ENCODE measurements around the gene FBXO42. TPM values are rescaled to one million over a fixed set of nuclear protein-coding genes. Genes with fewer than 3 reads are reported as not detected.

FBXO42 gene
- total RNA-seq, 1 experiment from 2014 or later: 11.3 TPM

DNA sequence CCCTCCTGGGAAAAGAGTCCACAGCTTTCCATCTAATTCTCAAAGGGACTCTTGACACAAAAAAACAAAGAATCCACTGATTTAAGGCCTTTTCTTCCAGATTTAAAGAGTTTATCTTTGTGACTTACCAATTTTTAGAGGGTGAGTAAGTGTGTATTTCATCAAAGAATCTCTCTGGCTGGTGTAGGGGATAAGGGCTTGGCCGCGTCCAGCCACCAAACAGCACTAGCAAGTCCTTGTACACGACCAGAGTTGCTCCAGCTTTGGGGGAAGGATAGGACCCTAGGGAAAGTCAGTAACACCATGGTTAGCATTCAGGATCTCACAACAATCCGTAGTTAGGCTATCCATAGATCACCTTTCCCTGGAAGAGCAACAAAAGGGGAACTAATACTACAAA lies 95.8 kb downstream of the FBXO42 start:
- CTCF ChIA-PET: interaction anchor here (0.7 kb wide), 1 partner anchor 12 kb away, joined by 3 read pairs; no protein-coding TSS in a partner anchor
- no peaks in the 10 kb centered on the region for H3K27me3 Mint-ChIP-seq (ENCODE audit: insufficient read depth, unreplicated experiment)

DNA sequence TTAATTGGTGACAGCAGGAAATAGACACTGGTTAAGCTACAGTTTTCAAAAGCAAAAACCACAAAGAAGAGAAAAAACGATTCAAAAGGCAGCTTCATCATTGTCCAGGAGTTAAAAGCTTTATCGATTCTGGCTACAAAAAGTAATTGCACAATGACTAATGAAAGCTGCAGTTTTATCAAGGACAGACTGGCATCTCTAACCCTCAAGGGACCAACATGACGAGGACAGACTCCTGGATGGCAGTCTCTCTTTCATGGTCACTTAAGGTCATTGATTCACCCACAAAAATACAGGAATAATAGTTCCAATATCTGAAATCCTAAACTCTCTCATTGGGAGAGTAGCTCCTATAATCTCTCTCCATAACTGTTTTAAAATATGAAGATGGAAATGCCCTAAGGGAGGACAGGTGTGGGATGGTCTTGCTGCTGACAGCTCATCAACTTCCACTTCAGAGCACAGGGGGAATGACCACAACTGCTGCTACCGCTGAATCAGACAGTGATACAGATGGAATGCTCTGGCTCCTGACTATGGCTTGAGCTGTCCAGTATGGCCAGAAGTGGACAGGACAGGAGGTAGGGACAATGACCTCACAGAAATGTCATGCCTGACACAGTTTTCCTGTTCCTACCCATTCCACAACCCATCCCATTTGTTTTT lies 97.9 kb downstream of the FBXO42 start:
- H3K36me3 ChIP-seq (ENCODE audit: control insufficient read depth, insufficient read depth, low read length): peaks cover 2% of the 10 kb centered on the region; the same call in 1 of the 2 replicates
- CTCF ChIA-PET: interaction anchor here (0.6 to 1.0 kb wide), 2 partner anchors 10 to 182 kb away, joined by 3 to 10 read pairs; no protein-coding TSS in a partner anchor
- POLR2A ChIA-PET: no interaction called here
- no peak for DNase-seq
- no peaks in the 10 kb centered on the region for H3K4me1 Mint-ChIP-seq (ENCODE audit: low read depth, unreplicated experiment)
- TF ChIP-seq, protein P1, sequence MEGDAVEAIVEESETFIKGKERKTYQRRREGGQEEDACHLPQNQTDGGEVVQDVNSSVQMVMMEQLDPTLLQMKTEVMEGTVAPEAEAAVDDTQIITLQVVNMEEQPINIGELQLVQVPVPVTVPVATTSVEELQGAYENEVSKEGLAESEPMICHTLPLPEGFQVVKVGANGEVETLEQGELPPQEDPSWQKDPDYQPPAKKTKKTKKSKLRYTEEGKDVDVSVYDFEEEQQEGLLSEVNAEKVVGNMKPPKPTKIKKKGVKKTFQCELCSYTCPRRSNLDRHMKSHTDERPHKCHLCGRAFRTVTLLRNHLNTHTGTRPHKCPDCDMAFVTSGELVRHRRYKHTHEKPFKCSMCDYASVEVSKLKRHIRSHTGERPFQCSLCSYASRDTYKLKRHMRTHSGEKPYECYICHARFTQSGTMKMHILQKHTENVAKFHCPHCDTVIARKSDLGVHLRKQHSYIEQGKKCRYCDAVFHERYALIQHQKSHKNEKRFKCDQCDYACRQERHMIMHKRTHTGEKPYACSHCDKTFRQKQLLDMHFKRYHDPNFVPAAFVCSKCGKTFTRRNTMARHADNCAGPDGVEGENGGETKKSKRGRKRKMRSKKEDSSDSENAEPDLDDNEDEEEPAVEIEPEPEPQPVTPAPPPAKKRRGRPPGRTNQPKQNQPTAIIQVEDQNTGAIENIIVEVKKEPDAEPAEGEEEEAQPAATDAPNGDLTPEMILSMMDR (IDR thresholded peaks at IDR 0.05; ENCODE audit: insufficient read depth in 1 of 2, low read depth in 1 of 2, low read length in 1 of 2, severe bottlenecking in 1 of 2, unreplicated experiment in 1 of 2): no peak
- H3K27me3 ChIP-seq (replicated peaks; ENCODE audit: control insufficient read depth, insufficient read depth, low read length): no peaks in the 10 kb centered on the region
- no peaks in the 10 kb centered on the region for H3K4me1 ChIP-seq
- intact Hi-C loops (cut with micrococcal nuclease; ENCODE audit: unreplicated experiment): no loop called here
- no peaks in the 10 kb centered on the region for H3K9me3 ChIP-seq
- H3K4me3 Mint-ChIP-seq (ENCODE audit: unreplicated experiment): no peak overlapping the region
- no TSS peak for BruUV-seq (replicated peaks)
- no peaks in the 10 kb centered on the region for H3K27me3 Mint-ChIP-seq (ENCODE audit: insufficient read depth, unreplicated experiment)
- H3K36me3 Mint-ChIP-seq (ENCODE audit: insufficient read depth, unreplicated experiment): peaks cover 17% of the 10 kb centered on the region
- no peak overlapping the region for H3K27ac Mint-ChIP-seq (ENCODE audit: unreplicated experiment)
- no peaks in the 10 kb centered on the region for H3K9me3 Mint-ChIP-seq (ENCODE audit: unreplicated experiment)
- H3K4me3 ChIP-seq (ENCODE audit: low read depth, low read length): no peak overlapping the region

More for the DNA sequence above, 95.8 kb downstream of the FBXO42 start:
- Histone ChIP-seq H3K27me3 (replicated peaks; ENCODE audit: control insufficient read depth, insufficient read depth, low read length) (no peaks in the 10 kb centered on the region), H3K9me3 (no peaks in the 10 kb centered on the region), H3K4me1 (0 out of 2 replicates have a peak, but pooled peaks cover 4% of the 10 kb centered on the region), H3K4me3 (ENCODE audit: low read depth, low read length) (no peak overlapping the region), H3K36me3 (ENCODE audit: control insufficient read depth, insufficient read depth, low read length) (peaks cover 2% of the 10 kb centered on the region; the same call in 1 of the 2 replicates)
- no peaks in the 10 kb centered on the region for H3K4me1 Mint-ChIP-seq (ENCODE audit: low read depth, unreplicated experiment)
- no peaks in the 10 kb centered on the region for H3K9me3 Mint-ChIP-seq (ENCODE audit: unreplicated experiment)
- BruUV-seq (replicated peaks): no TSS peak
- TF ChIP-seq, protein P1 (IDR thresholded peaks at IDR 0.05; ENCODE audit: insufficient read depth in 1 of 2, low read depth in 1 of 2, low read length in 1 of 2, severe bottlenecking in 1 of 2, unreplicated experiment in 1 of 2): no peak
- H3K4me3 Mint-ChIP-seq (ENCODE audit: unreplicated experiment): no peak overlapping the region
- H3K27ac Mint-ChIP-seq (ENCODE audit: unreplicated experiment): no peak overlapping the region
- intact Hi-C loops (cut with micrococcal nuclease; ENCODE audit: unreplicated experiment): no loop called here
- DNase-seq: no peak
- H3K36me3 Mint-ChIP-seq (ENCODE audit: insufficient read depth, unreplicated experiment): peaks cover 11% of the 10 kb centered on the region
- POLR2A ChIA-PET: no interaction called here

GRCh38 chr1:16253332-16253922 lies 98.9 kb downstream of the FBXO42 start:
- H3K4me3 ChIP-seq (ENCODE audit: low read depth, low read length): no peak overlapping the region
- peaks cover 2% of the 10 kb centered on the region; the same call in 1 of the 2 replicates for H3K36me3 ChIP-seq (ENCODE audit: control insufficient read depth, insufficient read depth, low read length)
- TF ChIP-seq, protein P1 (IDR thresholded peaks at IDR 0.05; ENCODE audit: insufficient read depth in 1 of 2, low read depth in 1 of 2, low read length in 1 of 2, severe bottlenecking in 1 of 2, unreplicated experiment in 1 of 2): no peak
- no peaks in the 10 kb centered on the region for H3K9me3 Mint-ChIP-seq (ENCODE audit: unreplicated experiment)
- no peaks in the 10 kb centered on the region for H3K27me3 ChIP-seq (replicated peaks; ENCODE audit: control insufficient read depth, insufficient read depth, low read length)
- CTCF ChIA-PET: interaction anchor here (1.0 kb wide), 1 partner anchor 9 kb away, joined by 3 read pairs; no protein-coding TSS in a partner anchor
- H3K4me1 ChIP-seq: no peaks in the 10 kb centered on the region
- peaks cover 26% of the 10 kb centered on the region for H3K36me3 Mint-ChIP-seq (ENCODE audit: insufficient read depth, unreplicated experiment)
- H3K4me3 Mint-ChIP-seq (ENCODE audit: unreplicated experiment): no peak overlapping the region
- H3K4me1 Mint-ChIP-seq (ENCODE audit: low read depth, unreplicated experiment): no peaks in the 10 kb centered on the region
- H3K9me3 ChIP-seq: no peaks in the 10 kb centered on the region
- POLR2A ChIA-PET: no interaction called here
- H3K27ac Mint-ChIP-seq (ENCODE audit: unreplicated experiment): no peak overlapping the region
- no peaks in the 10 kb centered on the region for H3K27me3 Mint-ChIP-seq (ENCODE audit: insufficient read depth, unreplicated experiment)
- intact Hi-C loops (cut with micrococcal nuclease; ENCODE audit: unreplicated experiment): no loop called here
- no peak for DNase-seq
- BruUV-seq (replicated peaks): no TSS peak

Data from Caco-2 (cell line).